NCI-H526 (cell line): ENCODE data around the gene TST.
A peak's percentile ranks its signal among the peaks of the same experiment; 100 is the strongest.

Experiments used
- DNase-seq, 2 experiments: peaks; one replicate each; lab custom pipeline; 2025; lab: John Stamatoyannopoulos, UW

Gene TST

GRCh38 chr22:37032134-37032534, 12.9 kb upstream of the TST start:
- no peak for DNase-seq

- DNase-seq: no peak
Observed at GRCh38 chr22:37030560-37031281, 11.5 kb upstream of the TST start.

GRCh38 chr22:37028692-37029674, 9.7 kb upstream of the TST start:
- no peak for DNase-seq

- DNase-seq: no peak
Observed at GRCh38 chr22:37027556-37027955, 8.3 kb upstream of the TST start.

- DNase-seq: no peak
Observed at GRCh38 chr22:37026325-37026724, 7.1 kb upstream of the TST start.

- DNase-seq: no peak
Observed at GRCh38 chr22:37025500-37026070, 6.3 kb upstream of the TST start.

GRCh38 chr22:37024339-37025157, 5.3 kb upstream of the TST start:
- DNase-seq: no peak

- no peak for DNase-seq
Observed at GRCh38 chr22:37023743-37024338, 4.6 kb upstream of the TST start.

GRCh38 chr22:37022483-37023337, 3.5 kb upstream of the TST start:
- no peak for DNase-seq

GRCh38 chr22:37021710-37022482, 2.6 kb upstream of the TST start:
- DNase-seq: peak in 1 of 2 experiments; percentile 33

GRCh38 chr22:37021041-37021440, 1.8 kb upstream of the TST start:
- DNase-seq: no peak

- DNase-seq: peak in 1 of 2 experiments; percentile 38
Observed at GRCh38 chr22:37020192-37020479, 889 bp upstream of the TST start.

GRCh38 chr22:37018815-37019308, 385 bp downstream of the TST start:
- peak in 1 of 2 experiments; percentile 54 for DNase-seq

- no peak for DNase-seq
Observed at GRCh38 chr22:37018086-37018814, 997 bp downstream of the TST start.

GRCh38 chr22:37017356-37017755, 1.9 kb downstream of the TST start:
- DNase-seq: no peak

- DNase-seq: no peak
Observed at GRCh38 chr22:37016134-37016910, 2.9 kb downstream of the TST start.

GRCh38 chr22:37015587-37015878, 3.7 kb downstream of the TST start:
- no peak for DNase-seq

- no peak for DNase-seq
Observed at GRCh38 chr22:37014835-37015586, 4.2 kb downstream of the TST start.
